Gastroesophageal sphincter (tissue), 3 donors: ENCODE results near the gene NUDT12.

Experiments used
- CTCF ChIP-seq, 4 experiments: fragments of 200-600 bp in 2 of 4; fragments of 450-650 bp in 2 of 4; sonication (generic) in 1 of 4; IDR thresholded peaks; one replicate each; pipeline ENCODE4 v1.5.1; 2017 to 2019; ENCODE audit warnings: antibody characterized with exemption in 4 of 4, mild to moderate bottlenecking in 2 of 4, moderate library complexity in 2 of 4
- POLR2A ChIP-seq, 2 donors: fragments of 450-650 bp; IDR thresholded peaks; one replicate each; pipeline ENCODE4 v1.6.1; 2017; ENCODE audit warnings: antibody characterized with exemption in 2 of 2, mild to moderate bottlenecking in 2 of 2, moderate library complexity in 1 of 2
- POLR2AphosphoS5 ChIP-seq: sonication (generic); formaldehyde crosslinking; IDR thresholded peaks from one replicate; pipeline ENCODE4 v1.6.1; 2017; ENCODE audit warnings: antibody characterized with exemption

- TF ChIP-seq CTCF (IDR thresholded peaks at IDR 0.05) = no peak
- no peak for TF ChIP-seq POLR2A (IDR thresholded peaks at IDR 0.05)
- no peak for TF ChIP-seq POLR2AphosphoS5
Measured at GRCh38 chr5:103589776-103590175, 27.2 kb upstream of the NUDT12 start.
